ENCODE data around the gene CAPN15. TPM values are rescaled to one million over a fixed set of nuclear protein-coding genes. Genes with fewer than 3 reads are reported as not detected.
A peak's percentile ranks its signal among the peaks of the same experiment; 100 is the strongest.

The CAPN15 gene
- total and polyA plus RNA-seq, 9 of the 15 experiments (the other 6 are each of a cell fraction or from before 2014, with no cell fraction given), result 0.62 to 111 (median 14.2) TPM

- TF ChIP-seq ZNF197 (CRISPR knock-in tag; IDR thresholded peaks at IDR 0.05; ENCODE audit: low read depth) (no peak; the same call in 1 of the 2 replicates), ZEB2 (IDR thresholded peaks at IDR 0.05) (peak; percentile 76), RERE (CRISPR knock-in tag; IDR thresholded peaks at IDR 0.05; ENCODE audit: borderline replicate concordance) (no peak), EZH2 (IDR thresholded peaks at IDR 0.05; ENCODE audit: borderline replicate concordance, low read depth, low read length) (no peak), TCF15 (CRISPR knock-in tag; IDR thresholded peaks at IDR 0.05) (no peak), E4F1 (CRISPR knock-in tag; IDR thresholded peaks at IDR 0.05; ENCODE audit: borderline replicate concordance) (no peak), YBX1 (IDR thresholded peaks at IDR 0.05) (no peak), CUX1 (CRISPR knock-in tag; IDR thresholded peaks at IDR 0.05) (no peak)
These were observed 39.2 kb downstream of the CAPN15 start, which contains the start of gene NHLRC4 (continued) for GRCh38 chr16:566475-567372.

Data from K562 (cell line).